ENCODE data around the gene HELZ2. TPM values are rescaled to one million over a fixed set of nuclear protein-coding genes. Genes with fewer than 3 reads are reported as not detected.

HELZ2 gene
- total and polyA plus RNA-seq, 10 of the 15 experiments (the other 5 are each of a cell fraction or from before 2014, with no cell fraction given) = 0.05 to 33.3 (median 6.2) TPM

- TF ChIP-seq, protein P1, sequence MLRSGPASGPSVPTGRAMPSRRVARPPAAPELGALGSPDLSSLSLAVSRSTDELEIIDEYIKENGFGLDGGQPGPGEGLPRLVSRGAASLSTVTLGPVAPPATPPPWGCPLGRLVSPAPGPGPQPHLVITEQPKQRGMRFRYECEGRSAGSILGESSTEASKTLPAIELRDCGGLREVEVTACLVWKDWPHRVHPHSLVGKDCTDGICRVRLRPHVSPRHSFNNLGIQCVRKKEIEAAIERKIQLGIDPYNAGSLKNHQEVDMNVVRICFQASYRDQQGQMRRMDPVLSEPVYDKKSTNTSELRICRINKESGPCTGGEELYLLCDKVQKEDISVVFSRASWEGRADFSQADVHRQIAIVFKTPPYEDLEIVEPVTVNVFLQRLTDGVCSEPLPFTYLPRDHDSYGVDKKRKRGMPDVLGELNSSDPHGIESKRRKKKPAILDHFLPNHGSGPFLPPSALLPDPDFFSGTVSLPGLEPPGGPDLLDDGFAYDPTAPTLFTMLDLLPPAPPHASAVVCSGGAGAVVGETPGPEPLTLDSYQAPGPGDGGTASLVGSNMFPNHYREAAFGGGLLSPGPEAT (IDR thresholded peaks at IDR 0.05; ENCODE audit: low read depth) = no peak
- TF ChIP-seq POLR2AphosphoS5 (IDR thresholded peaks at IDR 0.05; ENCODE audit: low read length) = no peak
- TF ChIP-seq ZNF207 (IDR thresholded peaks at IDR 0.05; ENCODE audit: borderline replicate concordance) = no peak
- TF ChIP-seq CREB1 (IDR thresholded peaks at IDR 0.05; ENCODE audit: low read depth) = 0 out of 2 replicates have a peak, but pooled peaks have one; percentile 48
- TF ChIP-seq RUNX3 (IDR thresholded peaks at IDR 0.05; ENCODE audit: low read length) = peak; percentile 25; the same call in 1 of the 2 replicates
- peak in 1 of 2 experiments; percentile 34; a peak in 2 of 4 replicates for TF ChIP-seq BHLHE40 (IDR thresholded peaks at IDR 0.05; ENCODE audit: borderline replicate concordance in 1 of 2, low read depth in 2 of 2, low read length in 1 of 2)
- peak; percentile 68; the same call in 1 of the 2 replicates for TF ChIP-seq TCF12 (IDR thresholded peaks at IDR 0.05; ENCODE audit: low read depth, low read length)
- no peak for TF ChIP-seq RCOR1 (conservative IDR thresholded peaks at IDR 0.05; ENCODE audit: low read depth, low read length)
- TF ChIP-seq ZNF384 (IDR thresholded peaks at IDR 0.05; ENCODE audit: borderline replicate concordance, low read depth, low read length) = no peak
- no peak for TF ChIP-seq NRF1 (conservative IDR thresholded peaks at IDR 0.05; ENCODE audit: low read depth, low read length)
- no peak for TF ChIP-seq TARDBP (IDR thresholded peaks at IDR 0.05; ENCODE audit: borderline replicate concordance)
- TF ChIP-seq CTCF (IDR thresholded peaks at IDR 0.05 in 2 of 3, conservative IDR thresholded peaks at IDR 0.05 in 1 of 3; ENCODE audit: control insufficient read depth in 2 of 3, extremely low read depth in 1 of 3, insufficient read depth in 1 of 3, low read depth in 3 of 3, low read length in 3 of 3) = 0 out of 6 replicates have a peak, but pooled peaks of 1 of the 3 experiments have one; percentile 4
- no peak for TF ChIP-seq PAX5 (IDR thresholded peaks at IDR 0.05; ENCODE audit: borderline replicate concordance, low read depth, low read length)
- TF ChIP-seq, protein P2, sequence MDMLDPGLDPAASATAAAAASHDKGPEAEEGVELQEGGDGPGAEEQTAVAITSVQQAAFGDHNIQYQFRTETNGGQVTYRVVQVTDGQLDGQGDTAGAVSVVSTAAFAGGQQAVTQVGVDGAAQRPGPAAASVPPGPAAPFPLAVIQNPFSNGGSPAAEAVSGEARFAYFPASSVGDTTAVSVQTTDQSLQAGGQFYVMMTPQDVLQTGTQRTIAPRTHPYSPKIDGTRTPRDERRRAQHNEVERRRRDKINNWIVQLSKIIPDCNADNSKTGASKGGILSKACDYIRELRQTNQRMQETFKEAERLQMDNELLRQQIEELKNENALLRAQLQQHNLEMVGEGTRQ (IDR thresholded peaks at IDR 0.05; ENCODE audit: borderline replicate concordance, low read depth, low read length) = no peak
- TF ChIP-seq EED (IDR thresholded peaks at IDR 0.05; ENCODE audit: low read depth) = no peak
- TF ChIP-seq DPF2 (IDR thresholded peaks at IDR 0.05) = no peak; the same call in 1 of the 2 replicates
- TF ChIP-seq CEBPB (IDR thresholded peaks at IDR 0.05; ENCODE audit: borderline replicate concordance in 1 of 2, low read depth in 2 of 2, low read length in 2 of 2) = no peak
These were observed 19.4 kb downstream of the HELZ2 start (continued) for GRCh38 chr20:63554361-63555278.

All from GM12878 (cell line).